ENCODE measurements around the gene APCDD1L.

APCDD1L gene

DNA sequence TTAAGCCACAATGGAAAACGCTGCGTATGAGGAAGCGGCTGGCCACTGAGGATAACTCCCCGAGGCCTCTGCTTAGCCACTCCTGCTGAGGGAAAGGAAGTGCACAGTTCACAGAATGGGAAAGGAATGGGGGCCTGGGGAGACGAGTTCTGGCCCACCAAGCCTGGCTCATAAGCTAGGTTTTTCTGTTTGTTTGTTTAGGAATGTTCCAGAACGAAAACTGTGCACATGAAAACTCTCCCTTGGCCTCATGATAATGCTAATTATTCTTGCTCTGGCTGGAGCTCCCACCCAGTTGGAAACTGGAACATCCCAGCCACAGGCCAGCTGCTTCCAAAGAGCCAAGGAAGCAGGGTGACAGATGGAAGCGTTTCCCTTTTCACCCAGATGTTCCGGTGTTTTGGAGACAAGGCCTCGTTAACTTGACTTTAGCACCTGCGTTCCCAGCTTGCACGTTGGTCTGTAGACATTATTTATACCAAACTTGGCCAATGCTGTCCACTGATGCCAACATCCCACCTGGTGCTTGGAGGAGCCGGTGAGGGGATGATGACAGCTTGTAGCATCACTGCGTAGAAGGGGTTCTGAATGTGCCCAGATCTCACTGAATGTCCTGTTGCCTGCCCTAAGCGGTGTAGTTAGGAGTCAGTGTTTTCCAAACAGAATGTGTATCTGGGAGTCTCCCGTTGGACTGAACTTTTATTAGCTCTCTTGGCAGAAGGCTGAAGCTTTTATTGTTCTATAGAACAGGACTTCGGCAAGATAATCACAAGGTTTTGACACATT lies 34.5 kb downstream of the APCDD1L start:
- H3K4me3 ChIP-seq (ENCODE audit: insufficient read depth, low read length, poor library complexity, severe bottlenecking): no peak overlapping the region
- no peak overlapping the region for H3K9ac ChIP-seq (ENCODE audit: low read length)
- no peak overlapping the region for H3K27ac ChIP-seq (ENCODE audit: low read depth, low read length)
- H3K27me3 ChIP-seq (ENCODE audit: low read length): no peaks in the 10 kb centered on the region
- no peaks in the 10 kb centered on the region for H3F3A ChIP-seq (ENCODE audit: insufficient read depth)
- no peaks in the 10 kb centered on the region for H3K79me2 ChIP-seq (ENCODE audit: insufficient read depth, low read length)
- H3K4me2 ChIP-seq (ENCODE audit: low read depth, low read length, poor library complexity, severe bottlenecking): no peak overlapping the region
- H2AFZ ChIP-seq (ENCODE audit: low read depth, low read length, severe bottlenecking): no peak overlapping the region
- no peak for TF ChIP-seq EZH2phosphoT487 (conservative IDR thresholded peaks at IDR 0.05; ENCODE audit: low read length)
- TF ChIP-seq, protein P1, sequence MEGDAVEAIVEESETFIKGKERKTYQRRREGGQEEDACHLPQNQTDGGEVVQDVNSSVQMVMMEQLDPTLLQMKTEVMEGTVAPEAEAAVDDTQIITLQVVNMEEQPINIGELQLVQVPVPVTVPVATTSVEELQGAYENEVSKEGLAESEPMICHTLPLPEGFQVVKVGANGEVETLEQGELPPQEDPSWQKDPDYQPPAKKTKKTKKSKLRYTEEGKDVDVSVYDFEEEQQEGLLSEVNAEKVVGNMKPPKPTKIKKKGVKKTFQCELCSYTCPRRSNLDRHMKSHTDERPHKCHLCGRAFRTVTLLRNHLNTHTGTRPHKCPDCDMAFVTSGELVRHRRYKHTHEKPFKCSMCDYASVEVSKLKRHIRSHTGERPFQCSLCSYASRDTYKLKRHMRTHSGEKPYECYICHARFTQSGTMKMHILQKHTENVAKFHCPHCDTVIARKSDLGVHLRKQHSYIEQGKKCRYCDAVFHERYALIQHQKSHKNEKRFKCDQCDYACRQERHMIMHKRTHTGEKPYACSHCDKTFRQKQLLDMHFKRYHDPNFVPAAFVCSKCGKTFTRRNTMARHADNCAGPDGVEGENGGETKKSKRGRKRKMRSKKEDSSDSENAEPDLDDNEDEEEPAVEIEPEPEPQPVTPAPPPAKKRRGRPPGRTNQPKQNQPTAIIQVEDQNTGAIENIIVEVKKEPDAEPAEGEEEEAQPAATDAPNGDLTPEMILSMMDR (IDR thresholded peaks at IDR 0.05; ENCODE audit: insufficient read depth, low read length, poor library complexity, severe bottlenecking): no peak
- no peaks in the 10 kb centered on the region for H4K20me1 ChIP-seq (ENCODE audit: low read depth, low read length)
- no peaks in the 10 kb centered on the region for H3K36me3 ChIP-seq (ENCODE audit: low read length)
- peaks cover 2% of the 10 kb centered on the region; the same call in 1 of the 2 replicates for H3K9me3 ChIP-seq (ENCODE audit: insufficient read depth, low read length)
- no peaks in the 10 kb centered on the region for H3K9me2 ChIP-seq (replicated peaks; ENCODE audit: insufficient read depth, low read length)

DNA sequence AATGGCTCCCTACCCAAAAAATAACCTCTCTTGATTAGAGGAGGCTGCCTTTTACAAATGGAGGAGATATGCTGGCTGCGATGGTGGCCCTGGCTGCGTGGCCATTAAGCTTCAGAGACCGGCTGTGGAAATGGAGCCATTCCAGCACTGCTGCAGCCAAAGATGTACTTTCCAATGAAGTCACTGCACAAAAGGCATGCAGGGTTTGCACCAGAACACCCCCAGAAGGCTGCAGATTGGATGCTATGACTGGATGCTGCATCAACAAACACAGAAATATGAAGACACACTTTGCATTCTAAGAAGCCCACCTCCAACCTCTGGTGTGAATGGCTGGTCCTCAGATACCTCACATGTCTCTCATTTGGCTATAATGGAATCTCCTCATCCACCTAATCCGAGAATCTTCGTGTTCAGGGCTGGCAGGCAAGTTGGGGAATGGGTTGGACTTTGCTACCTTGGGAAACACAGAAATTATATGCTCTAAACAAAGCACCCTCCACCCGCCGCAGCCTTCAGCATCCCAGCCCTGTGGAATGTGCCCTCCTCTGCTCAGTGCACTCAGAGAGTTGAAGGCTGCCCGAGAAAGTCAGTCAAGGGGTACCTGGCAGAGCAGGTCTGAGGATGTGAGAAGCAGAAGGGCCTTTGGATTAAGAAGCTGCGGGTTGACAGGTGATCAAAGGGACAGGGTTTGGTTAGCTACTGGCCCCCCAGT lies 35.3 kb downstream of the APCDD1L start:
- H2AFZ ChIP-seq (ENCODE audit: low read depth, low read length, severe bottlenecking): no peak overlapping the region
- H3K27me3 ChIP-seq (ENCODE audit: low read length): no peaks in the 10 kb centered on the region
- H3K4me3 ChIP-seq (ENCODE audit: insufficient read depth, low read length, poor library complexity, severe bottlenecking): no peak overlapping the region
- H3K79me2 ChIP-seq (ENCODE audit: insufficient read depth, low read length): no peaks in the 10 kb centered on the region
- H3F3A ChIP-seq (ENCODE audit: insufficient read depth): no peaks in the 10 kb centered on the region
- no peaks in the 10 kb centered on the region for H3K36me3 ChIP-seq (ENCODE audit: low read length)
- no peak overlapping the region for H3K27ac ChIP-seq (ENCODE audit: low read depth, low read length)
- no peak overlapping the region for H3K9ac ChIP-seq (ENCODE audit: low read length)
- H3K9me2 ChIP-seq (replicated peaks; ENCODE audit: insufficient read depth, low read length): no peaks in the 10 kb centered on the region
- no peak overlapping the region for H3K4me2 ChIP-seq (ENCODE audit: low read depth, low read length, poor library complexity, severe bottlenecking)
- no peaks in the 10 kb centered on the region for H4K20me1 ChIP-seq (ENCODE audit: low read depth, low read length)
- no peak for TF ChIP-seq EZH2phosphoT487 (conservative IDR thresholded peaks at IDR 0.05; ENCODE audit: low read length)
- TF ChIP-seq, protein P1 (IDR thresholded peaks at IDR 0.05; ENCODE audit: insufficient read depth, low read length, poor library complexity, severe bottlenecking): no peak
- H3K9me3 ChIP-seq (ENCODE audit: insufficient read depth, low read length): no peaks in the 10 kb centered on the region

GRCh38 chr20:58478141-58478805 lies 36.9 kb downstream of the APCDD1L start:
- Histone ChIP-seq H3K4me2 (ENCODE audit: low read depth, low read length, poor library complexity, severe bottlenecking) (no peak overlapping the region), H3K27me3 (ENCODE audit: low read length) (no peaks in the 10 kb centered on the region), H3K79me2 (ENCODE audit: insufficient read depth, low read length) (no peaks in the 10 kb centered on the region), H4K20me1 (ENCODE audit: low read depth, low read length) (no peaks in the 10 kb centered on the region), H3K36me3 (ENCODE audit: low read length) (no peaks in the 10 kb centered on the region), H3K9me2 (replicated peaks; ENCODE audit: insufficient read depth, low read length) (no peaks in the 10 kb centered on the region), H3K9me3 (ENCODE audit: insufficient read depth, low read length) (no peaks in the 10 kb centered on the region), H3F3A (ENCODE audit: insufficient read depth) (no peaks in the 10 kb centered on the region), H3K9ac (ENCODE audit: low read length) (no peak overlapping the region), H2AFZ (ENCODE audit: low read depth, low read length, severe bottlenecking) (no peak overlapping the region), H3K4me3 (ENCODE audit: insufficient read depth, low read length, poor library complexity, severe bottlenecking) (no peak overlapping the region), H3K27ac (ENCODE audit: low read depth, low read length) (no peak overlapping the region)
- TF ChIP-seq, protein P1 (IDR thresholded peaks at IDR 0.05; ENCODE audit: insufficient read depth, low read length, poor library complexity, severe bottlenecking): no peak
- TF ChIP-seq EZH2phosphoT487 (conservative IDR thresholded peaks at IDR 0.05; ENCODE audit: low read length): no peak
